Inferior parietal cortex (tissue), 1 donor: ENCODE data around the gene RBM5.

Source experiments
- DNase-seq: peaks from one replicate; pipeline ENCODE4 v3.0.0-alpha.2; 2016; ENCODE audit errors: extremely low spot score

Gene RBM5

DNA sequence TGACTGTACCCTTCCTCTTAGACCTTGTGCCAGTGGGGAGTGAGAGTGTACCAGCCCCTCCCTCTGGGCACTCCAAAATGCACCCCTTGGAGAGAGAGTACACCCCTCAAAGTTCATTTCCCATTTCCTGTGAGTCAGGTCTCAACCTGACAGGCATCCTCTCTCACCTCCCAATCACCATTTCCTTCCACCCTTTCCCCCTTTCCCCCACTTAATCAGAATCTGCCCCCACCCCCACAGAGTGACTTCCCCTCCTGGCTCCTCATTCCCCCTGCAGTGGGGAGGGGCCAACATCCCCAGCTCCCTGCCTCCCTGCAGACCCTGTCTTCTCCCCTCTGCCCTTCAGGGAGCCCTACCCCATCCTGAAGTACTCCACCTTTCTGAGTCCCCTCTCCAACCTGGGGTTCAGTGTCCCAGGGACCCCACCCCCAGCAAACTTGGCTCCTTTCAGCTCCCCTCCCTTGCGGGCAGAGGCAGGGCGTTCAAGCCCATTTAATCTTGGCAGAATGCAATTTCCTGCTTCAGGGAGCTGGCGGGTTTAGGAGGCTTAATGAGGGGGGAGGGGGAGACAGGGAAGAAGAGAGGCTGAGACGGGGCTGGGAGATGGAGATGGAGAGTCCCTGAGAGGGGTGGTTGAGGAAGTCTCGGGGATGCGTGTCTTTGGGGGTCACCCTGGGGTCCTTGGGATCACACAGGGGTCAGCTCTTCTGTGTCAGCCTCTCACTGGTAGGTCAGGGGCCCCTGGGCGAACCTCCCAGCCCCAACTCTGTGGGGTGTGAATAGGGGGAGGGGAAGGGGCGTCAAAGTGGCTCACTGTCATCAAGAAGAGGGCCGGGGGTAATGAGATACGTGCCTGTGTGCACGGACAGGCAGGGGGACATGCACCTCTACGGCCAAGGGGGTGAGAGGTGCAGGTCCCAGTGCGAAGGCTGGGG lies 49.8 kb downstream of the RBM5 start:
- no peak for DNase-seq

DNA sequence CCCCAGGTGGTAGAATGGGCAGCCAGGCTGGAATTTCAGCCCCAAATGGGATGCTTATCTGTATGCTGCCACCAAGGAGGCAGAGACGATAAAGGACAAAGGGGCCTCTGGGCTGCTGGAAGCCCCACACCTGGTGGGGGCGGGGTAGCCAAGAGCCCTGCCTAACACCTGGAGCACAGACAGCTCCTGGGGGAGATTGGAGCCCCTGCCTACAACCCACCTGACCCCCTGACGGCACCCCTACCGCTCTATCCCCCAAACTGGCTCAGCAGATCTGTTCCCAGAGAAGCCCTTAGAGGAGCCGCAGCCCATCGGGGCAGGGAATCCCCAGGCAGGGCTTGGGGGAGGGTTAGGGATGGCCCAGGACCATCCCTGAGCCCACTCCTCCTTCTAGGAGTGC lies 50.6 kb downstream of the RBM5 start:
- no peak for DNase-seq

DNA sequence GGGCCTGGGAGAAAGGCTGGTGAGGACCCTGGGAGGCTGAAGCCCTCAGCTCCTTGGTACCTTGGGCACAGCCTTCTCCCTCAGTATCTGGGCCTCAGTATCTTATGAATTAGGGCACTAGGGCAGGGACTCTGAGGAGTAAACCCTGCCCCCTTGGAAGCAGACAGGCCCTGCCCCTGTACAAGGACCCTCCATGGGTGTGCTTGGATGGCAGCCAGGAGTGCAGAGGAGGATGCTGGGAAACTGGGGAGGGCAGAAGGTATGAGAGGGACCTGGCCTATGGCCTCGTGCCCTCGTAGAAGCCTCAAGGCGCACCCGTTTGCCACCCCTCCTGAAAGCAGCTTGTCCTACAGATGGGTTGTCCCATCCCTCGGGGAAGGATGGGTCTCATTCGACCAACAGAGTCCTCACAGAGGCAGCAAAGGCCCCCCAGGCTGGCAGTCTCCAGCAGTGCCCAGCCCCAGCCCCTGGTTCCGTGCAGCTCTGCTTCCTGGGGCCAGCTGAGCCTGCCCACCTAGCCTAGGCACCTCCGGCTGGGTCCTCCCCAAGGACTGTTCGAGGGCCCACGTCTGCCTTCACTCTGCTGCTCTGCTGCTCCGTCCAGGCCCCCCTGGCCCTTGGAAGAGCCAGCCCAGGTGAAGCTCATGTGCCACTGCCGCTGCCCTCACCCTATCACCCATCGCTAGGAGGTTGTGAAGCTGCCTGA lies 51.2 kb downstream of the RBM5 start:
- DNase-seq, result no peak

DNA sequence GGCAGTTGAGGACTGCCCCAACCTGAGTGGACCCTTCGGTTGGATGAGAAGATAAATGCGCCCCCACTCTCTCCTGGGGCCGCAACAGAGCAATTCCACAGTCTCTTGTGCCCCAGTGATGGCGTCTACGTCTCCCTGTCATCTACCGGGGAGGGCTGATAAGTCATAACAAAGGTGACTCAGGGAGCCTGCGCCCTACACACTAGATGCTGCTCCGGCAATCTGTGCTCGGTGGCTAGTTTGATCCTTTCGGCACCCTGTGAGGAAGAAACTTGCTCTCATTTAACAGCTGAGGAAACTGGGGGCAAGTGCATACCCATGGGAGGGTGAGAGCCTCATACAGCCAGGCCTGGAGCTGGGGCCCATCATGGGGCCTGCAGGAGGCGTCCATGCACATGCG lies 52.3 kb downstream of the RBM5 start:
- no peak for DNase-seq

DNA sequence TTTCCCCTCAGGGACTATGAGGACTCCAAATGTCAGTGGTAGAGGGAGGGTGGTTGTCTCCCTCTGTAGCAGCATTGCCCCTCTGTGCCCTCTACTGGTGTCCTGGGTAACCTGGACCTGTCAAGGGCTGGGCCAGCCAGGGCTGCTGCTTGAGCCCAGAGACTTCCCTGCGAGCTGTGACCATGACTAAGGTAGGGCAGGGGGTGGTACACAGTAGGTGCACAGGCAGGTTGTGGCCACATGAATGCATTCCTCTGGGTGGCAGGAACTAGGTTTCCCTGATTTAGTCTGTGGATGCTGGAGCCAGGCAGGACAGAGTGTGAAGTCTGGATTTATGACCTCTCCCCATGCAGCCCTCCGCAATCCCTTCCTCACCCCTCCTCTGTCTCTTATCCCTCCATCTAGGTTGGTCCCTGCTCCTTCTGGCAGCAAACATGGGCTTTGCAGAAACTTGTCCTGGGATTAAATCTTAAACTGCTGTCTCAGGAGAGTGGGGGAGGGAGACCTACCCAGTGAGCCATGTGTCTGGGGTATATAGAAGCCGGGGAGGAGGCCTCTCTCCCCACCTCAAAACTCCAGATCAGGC lies 57.7 kb downstream of the RBM5 start:
- DNase-seq, result no peak

DNA sequence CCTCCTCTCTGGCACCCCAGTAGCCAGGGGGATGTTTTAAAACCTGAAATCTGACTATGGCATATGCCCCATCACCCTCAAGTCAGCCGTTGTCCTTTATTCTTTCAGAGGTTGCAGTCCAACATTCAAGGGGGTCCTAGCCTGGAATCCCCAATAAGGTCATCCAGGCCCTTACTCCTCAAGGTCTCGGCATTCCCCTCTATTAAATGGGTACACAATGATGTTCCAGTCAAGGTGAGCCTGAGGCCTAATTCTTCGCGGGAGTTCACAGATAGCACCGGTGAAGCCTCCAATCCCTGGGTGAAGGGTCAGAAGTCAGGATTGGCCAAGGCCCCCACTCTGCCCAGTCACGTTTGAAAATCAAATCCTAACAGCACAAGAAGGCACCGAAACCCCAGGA lies 58.3 kb downstream of the RBM5 start:
- no peak for DNase-seq

DNA sequence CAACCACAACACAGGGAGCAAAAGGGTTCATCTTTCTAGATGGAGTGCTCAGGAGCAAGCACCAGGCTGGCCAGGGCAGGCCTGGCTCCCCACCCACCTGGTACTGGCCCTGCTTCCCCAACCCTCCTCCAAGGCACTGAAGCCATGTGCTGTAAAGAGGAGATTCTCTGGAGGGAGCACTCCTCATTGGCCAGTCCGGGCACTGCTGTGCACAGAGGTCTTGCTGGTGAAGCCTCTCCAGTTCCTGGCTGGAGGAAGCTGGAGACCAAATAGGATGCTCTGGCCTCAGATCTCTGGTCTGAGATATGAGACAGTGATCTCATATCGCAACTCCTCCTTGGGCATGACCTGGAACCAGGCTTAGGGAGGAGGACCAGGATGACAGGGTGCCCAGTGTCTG lies 58.7 kb downstream of the RBM5 start:
- no peak for DNase-seq

DNA sequence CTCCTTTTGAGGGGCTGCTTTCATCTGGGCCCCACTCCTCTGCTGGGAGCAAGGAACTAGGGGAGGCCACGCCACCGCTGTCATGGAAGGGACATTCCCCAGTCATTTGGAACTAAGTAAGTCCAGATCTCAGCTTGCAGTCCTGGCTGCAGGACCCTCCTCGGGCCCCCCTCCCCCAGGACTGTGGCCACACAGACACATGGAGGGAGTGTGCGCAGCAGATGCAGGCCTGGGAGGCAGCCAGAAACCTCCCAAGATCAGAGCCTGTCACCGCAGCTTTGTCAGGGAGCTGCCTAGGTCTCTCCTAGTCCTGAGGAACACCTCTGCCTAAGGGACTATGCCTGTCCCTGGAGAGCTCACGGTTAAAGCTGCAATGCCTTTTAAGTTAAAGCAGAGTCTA lies 59.1 kb downstream of the RBM5 start:
- DNase-seq, result no peak

DNA sequence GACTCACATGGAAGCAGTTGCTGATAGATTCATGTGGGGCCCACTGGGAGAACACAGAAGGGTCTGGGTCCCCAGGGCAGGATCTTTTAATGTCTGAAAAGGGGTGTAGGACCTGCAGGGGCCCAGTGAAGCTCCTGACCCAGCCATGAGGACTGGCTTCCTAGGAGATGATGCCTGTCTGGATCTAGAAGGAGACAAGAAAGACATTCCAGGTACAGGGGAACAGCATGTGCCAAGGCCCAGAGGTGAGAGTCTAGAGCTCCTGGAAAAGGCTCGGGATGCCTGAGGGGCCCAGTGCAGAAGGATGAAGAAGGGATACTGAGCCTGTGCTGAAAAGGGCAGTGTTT lies 61.7 kb downstream of the RBM5 start:
- no peak for DNase-seq

DNA sequence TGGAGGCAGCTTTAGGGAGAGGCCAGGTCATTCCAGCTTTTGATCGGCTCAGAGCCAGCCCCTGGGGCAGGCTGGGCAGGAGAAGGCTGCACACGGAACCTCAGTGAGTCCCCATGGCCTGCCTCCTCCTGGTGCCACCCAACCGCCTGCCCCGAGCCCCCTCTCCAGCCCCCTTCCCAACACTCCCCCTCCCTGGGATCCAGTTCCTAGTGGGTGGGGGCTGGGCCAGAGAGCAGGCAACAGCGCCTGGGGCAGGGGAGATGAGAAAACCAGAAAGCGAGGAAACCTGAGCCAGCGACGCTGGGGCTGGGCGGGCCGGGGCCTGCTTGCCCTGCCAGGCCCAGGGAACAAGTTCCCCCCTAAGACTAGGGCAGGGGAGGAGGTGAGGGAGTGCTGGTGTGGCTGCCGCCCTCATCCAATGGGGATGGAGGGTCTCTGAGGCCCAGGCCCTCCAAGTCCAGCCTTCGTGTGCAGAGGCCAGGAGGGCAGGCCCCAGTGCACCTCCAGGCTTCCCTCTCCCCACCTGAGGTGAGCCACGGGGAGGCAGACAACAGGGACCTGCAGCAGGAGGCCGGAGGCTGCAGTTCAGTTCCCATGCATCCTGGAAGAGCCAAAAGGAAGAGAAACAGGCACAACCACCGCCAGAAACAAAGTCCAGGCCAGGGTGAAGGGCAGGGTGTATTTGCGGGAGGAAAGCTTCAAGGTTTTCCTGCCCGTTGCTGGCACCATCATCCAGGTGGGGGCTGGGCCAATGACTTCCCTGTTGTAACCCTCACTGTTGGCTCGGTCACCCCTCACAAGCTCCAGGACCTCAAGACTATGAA lies 62.4 kb downstream of the RBM5 start:
- no peak for DNase-seq

DNA sequence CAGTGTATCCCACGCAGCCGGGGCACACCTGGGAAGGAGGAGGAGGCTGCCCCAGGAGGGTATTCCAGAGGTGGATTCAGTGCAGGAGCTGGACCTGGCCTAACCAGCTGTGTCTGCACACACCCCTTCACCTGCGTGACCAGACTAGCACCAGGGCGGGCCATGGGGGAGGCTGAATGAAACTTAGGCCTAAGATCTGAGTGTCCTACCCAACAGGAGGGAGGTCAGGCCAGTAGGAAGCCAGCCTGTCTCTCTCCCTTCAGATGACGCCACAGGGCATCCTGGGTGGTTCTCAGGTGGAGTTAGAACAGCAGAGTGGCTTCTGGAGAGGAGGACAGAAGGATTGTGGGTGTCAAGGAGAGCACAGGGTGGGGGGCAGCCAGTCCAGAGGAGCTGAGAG lies 63.0 kb downstream of the RBM5 start:
- no peak for DNase-seq

DNA sequence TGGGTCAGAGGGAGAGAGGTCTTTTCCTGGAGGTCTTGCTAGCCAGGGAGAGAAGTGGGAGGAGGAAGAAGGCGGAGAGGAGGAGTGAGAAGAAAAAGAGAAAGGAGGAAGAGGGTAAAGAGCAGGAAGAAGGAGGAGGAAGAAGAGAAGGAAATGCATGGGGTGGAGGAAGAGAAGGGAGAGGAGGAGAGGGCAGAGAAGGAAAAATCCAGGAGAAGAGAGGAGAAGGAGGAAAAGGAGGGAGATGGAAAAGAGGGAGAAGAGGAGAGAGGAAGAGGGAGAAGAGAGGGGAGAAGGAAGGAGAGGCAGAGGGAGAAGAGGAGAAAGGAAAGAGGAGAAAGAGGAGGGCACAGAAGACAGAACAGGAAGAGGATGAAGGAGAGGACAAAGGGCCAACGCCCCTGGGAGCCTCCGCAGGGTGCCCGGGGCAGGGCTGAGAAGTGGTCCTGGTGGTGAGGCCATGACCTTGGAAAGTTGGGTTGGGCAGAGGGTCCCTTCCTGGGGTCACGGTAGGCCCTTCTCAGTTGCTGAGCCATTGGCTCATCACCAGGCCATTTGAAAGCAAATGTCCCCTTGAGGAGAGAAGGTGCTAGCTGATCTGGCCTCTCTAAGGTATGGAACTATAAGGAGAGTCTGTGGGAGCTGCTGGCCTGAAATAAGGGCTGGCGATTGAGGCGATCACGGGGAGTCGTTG lies 65.2 kb downstream of the RBM5 start:
- DNase-seq, result no peak

DNA sequence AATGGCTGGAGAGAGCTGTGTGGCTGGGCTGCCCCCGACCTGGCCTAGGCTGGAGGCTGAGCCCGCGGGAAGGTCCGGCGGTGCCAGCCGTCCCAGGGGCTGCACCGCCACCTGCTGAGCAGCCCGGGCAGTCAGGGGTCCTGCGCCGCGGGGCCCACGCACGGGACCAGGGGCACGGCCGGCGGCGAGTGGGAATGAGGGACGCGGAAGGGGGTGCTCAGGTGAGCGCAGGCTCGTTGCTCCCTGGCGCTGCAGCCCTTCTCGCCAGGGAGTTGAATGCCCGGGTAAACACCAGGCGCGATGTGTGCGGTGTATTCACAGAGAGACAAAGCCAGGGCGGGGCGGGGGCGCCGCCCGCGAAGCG lies 65.7 kb downstream of the RBM5 start:
- no peak for DNase-seq

DNA sequence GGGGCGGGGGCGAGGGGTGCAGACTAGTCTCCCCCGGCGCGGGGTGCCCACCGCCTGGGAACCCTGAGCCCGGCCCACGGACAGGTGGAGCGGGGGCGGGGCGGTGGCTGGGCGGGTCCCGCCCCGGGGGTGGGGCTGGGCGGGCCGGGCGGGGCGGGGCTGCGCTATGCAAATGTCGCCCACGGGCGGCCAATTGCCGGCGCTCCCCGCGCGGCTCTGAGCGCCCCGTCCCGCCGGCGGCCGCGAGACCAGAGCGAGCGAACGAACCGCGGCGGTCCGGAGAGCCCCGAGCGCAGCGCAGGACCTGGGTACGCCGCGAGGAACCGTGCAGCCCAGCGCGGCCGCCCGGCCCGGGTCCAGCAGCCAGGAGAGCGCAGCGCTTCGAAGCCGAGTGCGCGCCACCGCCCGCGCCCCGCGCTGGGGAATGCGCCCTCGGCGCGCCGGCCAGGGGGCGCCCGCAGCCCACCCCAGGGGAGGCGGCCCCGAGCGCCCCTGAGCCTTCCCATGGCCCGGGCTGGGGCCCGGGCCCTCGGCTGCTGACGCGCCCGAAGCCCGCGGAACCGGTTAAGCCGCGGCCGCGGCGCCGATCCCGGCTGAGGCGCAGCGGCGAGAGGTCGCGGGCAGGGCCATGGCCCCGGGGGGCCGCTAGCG lies 66.2 kb downstream of the RBM5 start, which contains the start of gene SEMA3F:
Gene SEMA3F, plus strand, starts transcription at position 485 of the 651 bp plus-strand sequence. CDS start 4,299 bp downstream, outside the sequence.
- no peak for DNase-seq

DNA sequence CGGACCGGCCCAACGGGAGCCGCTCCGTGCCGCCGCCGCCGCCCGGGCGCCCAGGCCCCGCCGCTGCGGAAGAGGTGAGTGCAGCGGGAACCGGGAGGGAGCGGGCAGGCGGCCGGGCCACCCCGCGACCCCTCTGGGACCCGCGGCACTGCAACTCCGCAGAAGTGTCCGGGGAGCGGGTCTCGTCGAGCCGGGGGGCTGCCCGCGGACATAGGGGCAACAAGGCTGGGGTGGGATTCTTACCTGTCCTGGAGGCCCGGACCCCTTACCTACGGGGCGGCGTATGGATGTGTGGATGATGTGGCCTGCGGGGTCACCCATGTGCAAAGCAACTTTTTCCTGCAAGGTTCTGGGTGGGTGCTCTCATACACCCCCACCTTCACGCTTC lies 66.8 kb downstream of the RBM5 start:
- DNase-seq, result no peak

DNA sequence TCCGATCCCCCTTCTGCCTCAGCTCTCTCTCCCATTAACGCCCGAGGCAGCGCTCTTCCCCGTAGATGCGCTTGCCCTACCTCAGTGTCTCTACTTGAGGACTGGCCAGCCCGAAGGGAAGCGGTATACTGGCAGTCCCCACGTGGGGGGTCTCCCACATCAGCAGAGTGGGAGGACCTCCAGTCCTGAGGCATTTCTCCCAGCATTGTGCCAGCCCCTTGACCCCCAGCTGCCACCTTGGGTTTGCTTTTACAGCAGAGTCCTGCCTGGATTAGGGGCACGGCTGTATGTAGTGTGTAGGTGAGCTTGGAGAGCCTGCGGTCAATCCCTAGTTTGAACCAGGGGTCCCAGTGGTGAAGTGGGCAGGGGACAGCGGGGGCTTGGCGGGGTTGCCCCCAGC lies 67.2 kb downstream of the RBM5 start:
- no peak for DNase-seq

DNA sequence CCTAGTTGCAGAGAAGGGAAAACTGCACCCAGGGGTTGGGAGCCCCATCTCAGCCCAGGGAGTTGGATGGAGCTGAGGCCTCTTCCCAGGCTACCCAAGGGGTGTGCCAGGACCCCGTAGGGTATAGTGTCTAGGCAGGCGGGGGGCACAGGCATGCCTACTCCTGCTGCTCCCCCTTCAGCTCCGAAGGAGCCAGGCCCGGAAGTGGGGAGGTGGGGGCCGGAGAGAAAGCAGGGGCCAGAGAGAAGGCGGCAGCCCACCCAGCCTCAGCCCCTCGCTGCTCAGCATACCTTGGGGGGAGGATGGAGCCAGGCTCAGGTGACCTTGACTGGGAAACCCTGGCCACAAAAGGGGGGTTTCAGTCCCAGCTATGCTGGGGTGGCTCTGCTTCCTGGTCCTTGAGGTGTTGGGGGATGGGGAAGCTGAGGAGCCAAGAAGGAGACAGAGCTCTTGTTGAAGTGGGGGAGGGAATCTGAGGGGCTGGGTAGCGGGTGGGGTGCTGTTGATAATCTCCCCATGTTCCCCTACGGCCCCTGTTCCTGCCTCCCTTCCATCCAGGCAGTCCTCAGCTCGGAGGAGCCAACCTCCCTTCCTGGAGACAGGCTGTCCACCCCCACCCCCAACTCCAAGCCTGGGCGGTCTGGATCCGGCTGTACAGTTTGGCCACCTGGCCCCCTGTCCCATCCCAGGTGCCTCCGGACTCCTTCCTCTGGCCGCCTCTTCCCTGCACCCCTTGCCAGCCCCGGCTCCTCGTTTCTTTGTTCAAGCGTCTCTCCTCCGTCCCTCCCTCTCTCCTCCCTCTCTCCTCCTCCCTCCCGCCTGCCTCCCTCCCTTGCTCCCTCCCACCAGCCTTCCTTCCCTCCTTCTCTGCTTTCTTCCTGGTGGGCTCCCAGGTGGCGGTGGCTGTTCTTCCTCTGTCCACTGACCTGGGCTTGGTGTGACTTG lies 68.1 kb downstream of the RBM5 start:
- DNase-seq, result no peak

DNA sequence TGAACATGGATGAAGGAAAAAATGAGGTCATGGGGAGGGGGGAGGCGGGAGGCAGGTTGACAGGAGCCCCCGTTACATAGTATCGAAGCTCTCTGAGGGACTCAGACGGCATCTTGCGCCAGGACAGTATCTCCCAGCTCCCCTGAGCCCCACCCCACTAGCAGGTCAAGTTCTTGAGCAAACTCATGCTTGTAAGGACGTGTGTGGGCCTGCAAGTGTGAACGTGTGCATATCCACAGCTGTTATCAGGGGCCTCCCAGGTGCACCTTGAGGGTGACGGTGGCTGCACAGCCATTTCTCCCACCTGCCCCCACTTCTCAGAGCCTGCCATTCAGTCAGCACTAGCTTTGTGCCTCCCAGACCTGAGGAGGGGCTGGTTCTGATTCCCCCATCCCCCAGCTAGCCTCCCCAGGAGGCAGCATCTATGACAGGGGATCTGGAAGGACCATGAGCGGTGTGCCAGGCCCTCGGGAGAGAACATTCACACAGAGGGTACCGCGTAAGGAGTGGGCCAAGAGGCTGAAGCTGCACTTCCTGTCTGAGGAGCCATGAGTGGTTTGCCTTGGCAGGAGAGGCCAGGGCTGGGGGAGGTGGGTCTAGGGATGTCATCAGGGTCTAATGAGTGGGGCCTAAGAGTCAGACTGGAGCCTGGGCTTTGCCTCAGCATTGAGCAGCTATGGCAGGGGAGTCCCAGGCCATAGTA lies 69.3 kb downstream of the RBM5 start:
- no peak for DNase-seq

DNA sequence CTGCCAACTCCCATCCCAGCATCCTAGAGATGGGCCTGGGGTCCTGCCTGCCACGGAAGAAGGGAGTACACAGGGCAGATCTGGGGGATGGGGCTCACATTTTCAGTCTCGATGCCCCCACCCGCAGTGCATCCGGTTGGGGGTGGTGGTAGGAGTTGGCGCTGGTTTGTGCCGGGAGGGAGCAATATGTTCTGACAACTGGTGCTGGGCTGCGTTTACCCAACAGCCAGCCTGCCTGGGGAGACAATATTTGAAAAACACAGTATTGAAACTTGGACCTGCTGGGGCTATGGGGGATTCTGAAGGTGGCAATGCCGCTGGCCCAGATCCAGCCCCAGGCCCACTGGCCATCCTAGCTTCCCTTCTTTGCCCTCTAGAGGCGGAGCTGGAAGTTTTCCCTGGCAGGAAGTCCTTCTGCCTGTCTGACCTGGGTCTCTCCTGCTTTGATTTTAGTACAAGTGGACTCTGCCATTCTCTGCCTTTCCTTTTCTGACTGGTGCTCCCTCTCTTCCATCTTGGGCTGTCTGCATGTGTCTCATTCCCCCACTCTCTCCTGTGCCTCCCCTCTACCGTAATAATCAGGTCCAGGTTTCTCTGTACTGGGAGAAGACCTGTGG lies 69.9 kb downstream of the RBM5 start:
- DNase-seq, result no peak
